GM23248 (cell line): ENCODE results near the gene NPC1. TPM values are rescaled to one million over a fixed set of nuclear protein-coding genes. Genes with fewer than 3 reads are reported as not detected.

ENCODE experiments used
- DNase-seq: peaks from one replicate; pipeline ENCODE4 v3.0.0-alpha.2; 2015
- H2AFZ ChIP-seq: fragments of 200-600 bp; sonication (generic); 2 replicates; pipeline ENCODE4 v1.6.1; 2016; ENCODE audit warnings: antibody characterized with exemption
- H3F3A ChIP-seq: fragments of 200-600 bp; sonication (generic); 2 replicates; pipeline ENCODE4 v1.6.1; 2016; ENCODE audit warnings: mild to moderate bottlenecking, antibody characterized with exemption, mixed run types; ENCODE audit not compliant: insufficient read depth
- H3K27ac ChIP-seq: fragments of 200-600 bp; sonication (generic); 2 replicates; pipeline ENCODE4 v1.5.1; 2016; ENCODE audit warnings: mild to moderate bottlenecking
- H3K27me3 ChIP-seq: fragments of 200-600 bp; sonication (generic); replicated peaks from 2 replicates; pipeline ENCODE4 v1.6.1; 2016; ENCODE audit warnings: mild to moderate bottlenecking; ENCODE audit not compliant: insufficient read depth
- H3K36me3 ChIP-seq: fragments of 200-600 bp; sonication (generic); 2 replicates; pipeline ENCODE4 v1.6.1; 2016; ENCODE audit warnings: low read depth, mild to moderate bottlenecking
- H3K4me1 ChIP-seq: fragments of 200-600 bp; sonication (generic); 2 replicates; pipeline ENCODE4 v1.6.1; 2016; ENCODE audit warnings: mild to moderate bottlenecking; ENCODE audit not compliant: insufficient read depth
- H3K4me2 ChIP-seq: fragments of 200-600 bp; sonication (generic); one replicate; pipeline ENCODE4 v1.6.1; 2016; ENCODE audit warnings: mild to moderate bottlenecking; ENCODE audit not compliant: unreplicated experiment
- H3K4me3 ChIP-seq: fragments of 200-600 bp; sonication (generic); 2 replicates; pipeline ENCODE4 v1.5.1; 2016; ENCODE audit warnings: mild to moderate bottlenecking
- H3K79me2 ChIP-seq: fragments of 200-600 bp; sonication (generic); 2 replicates; pipeline ENCODE4 v1.6.1; 2016; ENCODE audit warnings: mild to moderate bottlenecking; ENCODE audit not compliant: insufficient read depth
- H3K9ac ChIP-seq: fragments of 200-600 bp; sonication (generic); 2 replicates; pipeline ENCODE4 v1.6.1; 2016; ENCODE audit warnings: mild to moderate bottlenecking
- H3K9me2 ChIP-seq: fragments of 200-600 bp; sonication (generic); 2 replicates; pipeline ENCODE4 v1.6.1; 2016; ENCODE audit warnings: mixed run types, mild to moderate bottlenecking, moderate library complexity; ENCODE audit not compliant: insufficient read depth
- H3K9me3 ChIP-seq: fragments of 200-600 bp; sonication (generic); one replicate; pipeline ENCODE4 v1.6.1; 2017; ENCODE audit warnings: low read depth
- H4K20me1 ChIP-seq: fragments of 200-600 bp; sonication (generic); 2 replicates; pipeline ENCODE4 v1.6.0; 2016; ENCODE audit not compliant: insufficient read depth
- EZH2 ChIP-seq: fragments of 200-600 bp; sonication (generic); IDR thresholded peaks from 2 replicates; pipeline ENCODE4 v1.6.1; 2018; ENCODE audit warnings: antibody characterized with exemption, mild to moderate bottlenecking; ENCODE audit not compliant: insufficient read depth, poor library complexity, severe bottlenecking
- EZH2phosphoT487 ChIP-seq: fragments of 200-600 bp; sonication (generic); IDR thresholded peaks from 2 replicates; pipeline ENCODE4 v1.6.1; 2018; ENCODE audit warnings: antibody characterized with exemption, moderate library complexity, mild to moderate bottlenecking, low read depth; ENCODE audit not compliant: insufficient read depth
- WGBS, 2 experiments: methylation state at CpG; one replicate each; pipeline ENCODE4 v1.1.6; 2015 to 2017; ENCODE audit warnings: low lambda C conversion rate in 2 of 2, low coverage in 1 of 2; ENCODE audit errors: missing lambda C conversion rate in 2 of 2; 5-methylcytosine and 5-hydroxymethylcytosine counted together
- in situ Hi-C: fragments of 300-500 bp; cut with MboI; formaldehyde crosslinking; loops from 2 replicates; pipeline ENCODE4 v1.15.0; 2020
- polyA plus RNA-seq: library from polyadenylated mRNA; unstranded; fragments of >200 nt; fragmentation: Nextera tagmentation; extraction: Ambion mirVana; gene quantifications from 2 replicates; pipeline ENCODE4 v1.2.1, GENCODE V29; 2016
- total RNA-seq: library from RNA; depleted of rRNA; stranded (reverse); fragments of >200 nt; shearing (Covaris generic); gene quantifications from 2 replicates; pipeline ENCODE4 v1.2.3, GENCODE V29; 2014

The NPC1 gene
- total and polyA plus RNA-seq, 2 experiments from 2014 or later, result 28.1 to 28.7 TPM

GRCh38 chr18:23540867-23541266 lies 45.4 kb downstream of the NPC1 start:
- Histone ChIP-seq H3K36me3 (peaks cover 76% of the 10 kb centered on the region), H3F3A (no peaks in the 10 kb centered on the region), H3K4me3 (no peak overlapping the region), H3K27me3 (no peaks in the 10 kb centered on the region), H3K27ac (no peak overlapping the region), H3K9me2 (no peaks in the 10 kb centered on the region), H2AFZ (no peak overlapping the region), H3K4me2 (no peak overlapping the region), H3K4me1 (no peaks in the 10 kb centered on the region), H3K9ac (no peak overlapping the region), H3K9me3 (no peaks in the 10 kb centered on the region), H4K20me1 (no peaks in the 10 kb centered on the region), H3K79me2 (no peaks in the 10 kb centered on the region)
- TF ChIP-seq EZH2phosphoT487 (no peak), EZH2 (no peak)
- WGBS, 2 experiments, result 90 to 93% methylated on average over 5 of the region's 5 CpGs
- in situ Hi-C loops, result no loop called here
- no peak for DNase-seq

- Histone ChIP-seq H4K20me1 (no peaks in the 10 kb centered on the region), H3K9me3 (no peaks in the 10 kb centered on the region), H3K4me1 (no peaks in the 10 kb centered on the region), H3K9me2 (no peaks in the 10 kb centered on the region), H3F3A (no peaks in the 10 kb centered on the region), H3K4me2 (no peak overlapping the region), H3K9ac (no peak overlapping the region), H2AFZ (no peak overlapping the region), H3K27me3 (no peaks in the 10 kb centered on the region), H3K4me3 (no peak overlapping the region), H3K36me3 (peaks cover 82% of the 10 kb centered on the region), H3K27ac (no peak overlapping the region), H3K79me2 (no peaks in the 10 kb centered on the region)
- 96 to 97% methylated on average over 9 of the region's 9 CpGs for WGBS, 2 experiments
- no peak for TF ChIP-seq EZH2phosphoT487
- no peak for TF ChIP-seq EZH2
- no peak for DNase-seq
- in situ Hi-C loops, result no loop called here
These were observed 46.3 kb downstream of the NPC1 start for GRCh38 chr18:23539911-23540525.

- no peaks in the 10 kb centered on the region for H3K27me3 ChIP-seq
- no peak overlapping the region for H2AFZ ChIP-seq
- in situ Hi-C loops, result no loop called here
- no peaks in the 10 kb centered on the region for H3K79me2 ChIP-seq
- no peaks in the 10 kb centered on the region for H3K4me1 ChIP-seq
- TF ChIP-seq EZH2phosphoT487 (no peak), EZH2 (no peak)
- H4K20me1 ChIP-seq, result no peaks in the 10 kb centered on the region
- no peak overlapping the region for H3K9ac ChIP-seq
- H3K4me3 ChIP-seq, result no peak overlapping the region
- no peaks in the 10 kb centered on the region for H3K9me2 ChIP-seq
- peaks cover 75% of the 10 kb centered on the region for H3K36me3 ChIP-seq
- H3F3A ChIP-seq, result 0 out of 2 replicates have a peak, but pooled peaks cover 3% of the 10 kb centered on the region
- WGBS, 2 experiments, result 95 to 97% methylated on average over 9 of the region's 9 CpGs
- H3K4me2 ChIP-seq, result no peak overlapping the region
- H3K27ac ChIP-seq, result no peak overlapping the region
- no peaks in the 10 kb centered on the region for H3K9me3 ChIP-seq
- no peak for DNase-seq
These were observed 47.0 kb downstream of the NPC1 start for GRCh38 chr18:23539296-23539695.

GRCh38 chr18:23538870-23539269 lies 47.4 kb downstream of the NPC1 start:
- Histone ChIP-seq H3K9me3 (no peaks in the 10 kb centered on the region), H3K4me1 (no peaks in the 10 kb centered on the region), H3K9me2 (no peaks in the 10 kb centered on the region), H2AFZ (no peak overlapping the region), H3K79me2 (no peaks in the 10 kb centered on the region), H3K9ac (no peak overlapping the region), H3K36me3 (peaks cover 71% of the 10 kb centered on the region), H3K27ac (no peak overlapping the region), H4K20me1 (no peaks in the 10 kb centered on the region), H3F3A (0 out of 2 replicates have a peak, but pooled peaks cover 3% of the 10 kb centered on the region), H3K4me3 (no peak overlapping the region), H3K27me3 (no peaks in the 10 kb centered on the region), H3K4me2 (no peak overlapping the region)
- 62 to 65% methylated on average over 6 of the region's 6 CpGs for WGBS, 2 experiments
- in situ Hi-C loops, result no loop called here
- DNase-seq, result no peak
- TF ChIP-seq EZH2phosphoT487 (no peak), EZH2 (no peak)

- H3K9ac ChIP-seq, result no peak overlapping the region
- H3K36me3 ChIP-seq, result peaks cover 65% of the 10 kb centered on the region
- no peak for DNase-seq
These were observed 48.3 kb downstream of the NPC1 start for GRCh38 chr18:23538001-23538400.

More at GRCh38 chr18:23538001-23538400, 48.3 kb downstream of the NPC1 start:
- TF ChIP-seq EZH2 (no peak), EZH2phosphoT487 (no peak)
- Histone ChIP-seq H4K20me1 (no peaks in the 10 kb centered on the region), H3K27ac (no peak overlapping the region), H2AFZ (no peak overlapping the region), H3K9me2 (no peaks in the 10 kb centered on the region), H3K9me3 (no peaks in the 10 kb centered on the region), H3K79me2 (no peaks in the 10 kb centered on the region), H3K4me1 (no peaks in the 10 kb centered on the region), H3K4me2 (no peak overlapping the region), H3F3A (peaks cover 9% of the 10 kb centered on the region; the same call in 1 of the 2 replicates), H3K27me3 (no peaks in the 10 kb centered on the region), H3K4me3 (no peak overlapping the region)
- in situ Hi-C loops, result no loop called here
- 92 to 93% methylated on average over 9 of the region's 9 CpGs for WGBS, 2 experiments
